ENCODE measurements around the gene NMRK1.

The NMRK1 gene

DNA sequence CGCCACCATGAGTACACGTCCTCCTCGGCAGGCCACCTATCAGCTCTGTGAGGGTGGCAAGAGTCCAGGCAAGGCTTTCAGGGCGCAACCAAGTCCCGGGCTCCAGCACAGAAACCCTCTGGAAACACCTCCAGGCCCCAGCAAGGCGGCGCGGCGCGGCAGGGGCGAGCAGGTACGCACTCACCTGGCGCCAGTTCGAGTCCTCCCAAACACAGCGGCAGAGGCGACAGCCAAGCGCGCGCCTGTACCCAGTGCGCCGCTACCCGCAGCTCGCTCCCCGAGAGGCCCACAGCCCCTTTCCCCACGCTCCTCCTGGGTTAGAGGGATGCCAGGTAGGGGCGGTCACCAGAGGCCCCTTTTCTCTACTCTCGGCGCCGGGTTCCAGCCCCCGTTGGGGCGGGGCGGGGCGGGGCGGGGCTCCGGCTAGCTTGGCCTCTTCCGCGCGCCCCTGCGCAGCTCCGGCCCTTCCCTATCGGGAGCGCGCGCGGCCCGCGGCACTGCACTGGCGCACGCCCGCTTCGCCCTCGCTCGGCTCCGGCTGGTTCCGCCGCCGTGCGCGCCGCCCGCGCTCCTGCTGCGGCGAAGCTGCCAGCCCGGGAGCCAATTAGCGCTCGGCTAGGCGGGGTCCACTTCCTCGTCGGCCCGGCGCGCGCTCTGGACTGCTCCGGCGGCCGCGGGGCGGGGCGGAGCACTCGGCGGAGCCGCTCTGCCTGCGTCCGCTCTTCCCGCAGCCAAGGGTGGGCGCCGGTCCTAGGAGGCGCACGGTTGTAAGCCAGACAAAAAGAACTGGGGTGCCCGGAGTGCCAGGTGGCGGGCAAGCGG, at the start of gene NMRK1, which contains the start of gene OSTF1:
Gene NMRK1, minus strand, starts transcription at position 332 of the 822 bp plus-strand sequence. CDS start 5,040 bp downstream, outside the sequence.
Gene OSTF1, plus strand, starts transcription at position 691 of the 822 bp plus-strand sequence. CDS start 179 bp downstream, outside the sequence.
- DNase-seq = peak; percentile 98 to 100 (median 100)

GRCh38 chr9:75134495-75134894, 46.5 kb upstream of the NMRK1 start:
- no peak for DNase-seq

GRCh38 chr9:75133396-75133795, 45.4 kb upstream of the NMRK1 start:
- DNase-seq = no peak

GRCh38 chr9:75132244-75132643, 44.3 kb upstream of the NMRK1 start:
- no peak for DNase-seq

- no peak for DNase-seq
These were observed 43.7 kb upstream of the NMRK1 start for GRCh38 chr9:75131700-75132099.

- no peak for DNase-seq
These were observed 42.8 kb upstream of the NMRK1 start for GRCh38 chr9:75130621-75131230.

DNA sequence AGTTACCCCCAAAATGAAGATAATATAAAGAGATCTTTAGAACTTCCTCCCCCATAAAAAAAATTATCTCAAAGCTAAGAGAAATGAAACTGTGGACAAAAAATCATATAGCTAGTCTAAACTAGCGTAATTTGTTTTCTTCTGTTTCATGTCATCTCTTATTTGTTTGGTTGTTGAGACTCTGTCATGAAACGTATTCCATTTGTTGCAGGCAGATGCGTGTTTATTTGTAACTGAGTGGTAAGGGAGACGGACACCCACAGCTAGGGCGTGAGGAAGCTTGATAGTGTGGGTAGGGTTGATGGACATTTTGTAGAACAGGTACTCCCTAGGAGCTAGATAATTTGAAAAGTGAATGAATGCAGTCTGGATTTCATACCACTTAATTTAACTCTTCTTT, 42.2 kb upstream of the NMRK1 start:
- no peak for DNase-seq

GRCh38 chr9:75128535-75128934, 40.6 kb upstream of the NMRK1 start:
- DNase-seq = no peak

DNA sequence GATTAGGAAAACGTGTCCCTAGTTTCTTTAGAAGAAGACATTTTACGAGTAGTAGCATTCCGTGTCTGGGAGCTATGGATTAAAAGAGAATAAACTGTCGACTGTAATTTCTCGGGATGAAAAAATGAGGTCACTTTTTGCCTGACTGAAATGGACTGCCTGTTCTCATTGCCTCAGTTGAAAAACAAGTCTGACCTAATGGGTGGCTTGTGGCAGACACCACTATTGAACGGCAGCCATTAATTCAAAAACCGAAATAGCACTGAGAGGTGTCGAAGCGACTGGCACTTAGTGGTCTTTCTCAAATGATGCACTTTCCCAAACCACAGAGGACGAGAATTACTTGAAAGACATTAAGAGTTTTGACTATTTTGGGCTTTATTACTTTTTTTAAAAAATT, 35.7 kb upstream of the NMRK1 start:
- no peak for DNase-seq

- DNase-seq = no peak
These were observed 34.1 kb upstream of the NMRK1 start for GRCh38 chr9:75121914-75122558.

- peak; percentile 59 to 73 (median 60) for DNase-seq
These were observed 32.7 kb upstream of the NMRK1 start for GRCh38 chr9:75120686-75121085.

- DNase-seq = no peak
These were observed 29.6 kb upstream of the NMRK1 start for GRCh38 chr9:75117564-75117963.

DNA sequence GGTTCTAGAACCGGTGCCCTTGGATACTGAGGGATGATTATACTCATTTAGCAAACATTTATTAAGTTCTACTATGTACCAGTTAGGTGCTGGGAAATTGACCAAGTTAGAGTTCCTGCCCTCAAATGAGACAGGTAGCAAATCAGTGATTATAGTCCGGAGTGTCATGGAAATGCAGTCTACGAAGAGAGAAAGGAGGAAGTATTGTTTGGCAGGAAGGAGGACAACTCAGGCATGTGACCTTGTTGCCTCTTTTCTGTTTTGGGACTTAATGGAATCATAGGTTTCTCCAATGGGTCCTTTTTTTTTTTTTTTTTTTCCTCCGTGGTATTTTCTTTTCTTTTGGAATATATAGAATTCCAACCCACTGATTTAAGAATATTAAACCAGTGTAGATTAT, 28.4 kb upstream of the NMRK1 start:
- peak; percentile 16 to 40 (median 32) for DNase-seq

DNA sequence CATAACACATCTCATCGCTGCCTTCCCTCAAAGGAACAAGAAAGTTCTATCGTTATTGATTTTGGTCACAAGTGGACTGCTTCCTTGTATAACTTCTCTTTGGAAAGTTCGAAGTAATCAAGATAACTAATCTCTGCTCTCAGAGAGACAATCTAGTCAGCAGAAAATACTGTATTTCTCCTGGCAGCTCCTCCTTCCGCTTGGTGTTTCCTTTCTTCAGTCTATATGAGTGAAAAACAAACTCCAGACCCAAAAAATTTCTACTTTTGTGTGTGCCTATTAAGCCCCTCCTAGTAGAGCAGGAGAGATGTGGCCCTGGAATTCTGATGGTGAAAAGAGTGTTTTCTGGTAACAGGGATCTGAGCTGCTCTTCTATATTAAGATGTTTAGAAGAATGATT, 24.8 kb upstream of the NMRK1 start:
- DNase-seq = no peak

DNA sequence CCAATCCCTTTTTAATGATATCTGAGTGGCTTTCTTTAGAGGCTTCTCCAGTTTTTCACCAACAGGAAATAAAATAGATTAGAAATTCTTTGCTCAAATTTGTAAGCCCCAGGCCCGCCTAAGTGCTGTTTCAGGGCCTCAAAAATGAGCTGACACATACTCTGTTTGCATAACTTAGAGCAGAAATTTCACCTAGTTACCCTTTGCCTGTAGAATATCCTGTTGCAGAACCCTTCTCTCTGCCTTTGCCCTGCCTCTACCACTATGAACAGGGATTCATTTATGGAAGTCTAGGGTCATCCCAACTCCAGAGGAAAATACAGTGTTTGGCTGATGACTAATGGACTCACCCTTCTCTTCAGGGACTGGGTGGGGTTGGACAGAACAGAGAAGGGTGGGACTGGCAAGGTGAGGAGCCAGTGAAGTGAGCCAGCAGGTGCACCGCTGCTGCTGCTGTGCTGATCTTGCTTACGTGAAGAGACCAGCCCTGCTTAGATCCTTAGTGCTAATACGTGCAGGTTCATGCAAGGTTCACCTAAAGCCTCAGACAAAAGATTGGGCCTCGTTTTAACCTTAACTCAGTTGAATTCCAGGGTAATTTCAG, 23.2 kb upstream of the NMRK1 start:
- DNase-seq = no peak

GRCh38 chr9:75109210-75109839, 21.4 kb upstream of the NMRK1 start:
- DNase-seq = peak in 2 of 3 donors; percentile 29 to 50

- DNase-seq = peak; percentile 47 to 65 (median 57)
These were observed 20.6 kb upstream of the NMRK1 start for GRCh38 chr9:75108571-75108970.

- no peak for DNase-seq
These were observed 18.9 kb upstream of the NMRK1 start for GRCh38 chr9:75106857-75107256.

GRCh38 chr9:75105841-75106240, 17.9 kb upstream of the NMRK1 start:
- DNase-seq = no peak

DNA sequence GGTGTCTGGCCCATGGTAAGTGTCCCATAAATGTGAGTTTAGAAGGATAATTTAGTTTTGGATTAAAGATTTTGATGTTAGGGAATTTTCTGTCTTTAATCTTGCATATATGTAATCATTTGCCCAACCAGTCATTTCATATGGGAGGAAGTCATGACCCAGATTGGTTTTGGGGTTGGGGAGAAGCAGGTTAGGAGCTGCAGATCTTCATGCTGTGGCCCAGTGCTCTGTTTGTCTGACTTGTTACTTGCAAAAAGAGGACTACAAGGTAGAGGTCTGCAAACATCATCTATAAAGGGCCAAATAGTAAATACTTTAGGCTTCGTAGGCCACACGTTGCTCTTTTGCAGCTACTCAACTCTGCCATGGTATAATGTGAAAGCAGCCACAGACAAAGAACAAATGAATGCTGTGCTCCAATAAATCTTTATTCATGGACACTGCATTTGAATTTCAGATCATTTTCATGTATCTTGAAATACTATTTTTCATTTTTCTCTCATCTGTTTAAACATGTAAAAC, 17.1 kb upstream of the NMRK1 start:
- no peak for DNase-seq

GRCh38 chr9:75104607-75105006, 16.7 kb upstream of the NMRK1 start:
- no peak for DNase-seq

GRCh38 chr9:75102177-75102790, 14.3 kb upstream of the NMRK1 start:
- DNase-seq = no peak

Measured in suppressor macrophage treated with lipopolysaccharide for 1 hour (primary cell).